ENCODE data around the gene APC2. TPM values are rescaled to one million over a fixed set of nuclear protein-coding genes. Genes with fewer than 3 reads are reported as not detected.
A peak's percentile ranks its signal among the peaks of the same experiment; 100 is the strongest.

Gene APC2
- total and polyA plus RNA-seq, 7 donors: under 0.01 to 2.0 (median 1.1) TPM; not detected in 2

DNA sequence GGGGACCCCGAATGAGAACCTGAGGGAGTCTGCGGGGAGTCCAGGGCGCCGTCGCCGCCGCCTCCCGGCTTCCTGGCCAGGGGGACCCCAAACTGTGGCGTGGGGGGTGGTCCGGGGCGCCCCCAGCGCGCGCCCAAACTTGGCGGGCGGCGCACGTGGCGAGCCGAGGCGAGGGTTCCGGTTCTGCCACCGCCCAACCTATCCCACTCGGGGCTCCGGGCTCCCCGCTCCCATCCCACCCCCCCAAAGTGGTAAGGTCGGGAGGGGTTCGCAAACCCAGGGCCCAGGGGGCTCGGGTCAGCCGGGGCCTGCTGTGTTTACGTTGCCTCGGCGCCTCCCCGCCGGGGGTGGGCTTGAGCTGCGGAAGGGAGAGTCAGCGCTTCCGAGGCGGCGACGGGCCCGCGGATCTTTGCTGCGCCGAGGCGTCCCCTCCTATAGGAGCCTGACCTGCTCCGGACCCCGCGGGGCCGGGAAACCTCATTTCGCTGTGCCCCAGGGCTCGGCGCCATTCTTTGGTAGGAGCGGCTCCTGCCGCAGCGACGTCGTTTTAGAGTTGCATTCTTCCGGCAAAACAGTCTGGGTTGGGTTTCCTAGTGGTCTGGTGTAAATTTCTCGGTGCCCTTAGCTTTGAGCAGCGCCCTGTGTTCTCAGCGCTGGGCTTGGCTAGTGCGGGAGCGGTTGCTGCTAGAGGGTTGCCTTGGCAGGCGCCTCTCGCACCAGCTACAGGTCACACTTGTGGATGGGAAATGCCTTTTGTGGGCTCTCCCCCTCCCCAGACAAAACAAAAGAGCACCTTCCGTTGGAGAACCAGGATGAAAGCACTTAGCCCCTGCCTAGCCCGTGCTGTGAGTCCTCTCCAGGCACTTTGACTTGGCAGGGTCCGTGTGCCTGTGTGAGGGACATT lies 41.4 kb upstream of the APC2 start:
- DNase-seq: peak; percentile 77
- intact Hi-C loops (cut with DNase I): loop anchor here (5.0 kb wide), 2 partner anchors 51 to 131 kb away; partner anchors contain the start of gene FAM174C
- 0 to 1% methylated on average over 69 of the region's 69 CpGs for WGBS, 2 donors

DNA sequence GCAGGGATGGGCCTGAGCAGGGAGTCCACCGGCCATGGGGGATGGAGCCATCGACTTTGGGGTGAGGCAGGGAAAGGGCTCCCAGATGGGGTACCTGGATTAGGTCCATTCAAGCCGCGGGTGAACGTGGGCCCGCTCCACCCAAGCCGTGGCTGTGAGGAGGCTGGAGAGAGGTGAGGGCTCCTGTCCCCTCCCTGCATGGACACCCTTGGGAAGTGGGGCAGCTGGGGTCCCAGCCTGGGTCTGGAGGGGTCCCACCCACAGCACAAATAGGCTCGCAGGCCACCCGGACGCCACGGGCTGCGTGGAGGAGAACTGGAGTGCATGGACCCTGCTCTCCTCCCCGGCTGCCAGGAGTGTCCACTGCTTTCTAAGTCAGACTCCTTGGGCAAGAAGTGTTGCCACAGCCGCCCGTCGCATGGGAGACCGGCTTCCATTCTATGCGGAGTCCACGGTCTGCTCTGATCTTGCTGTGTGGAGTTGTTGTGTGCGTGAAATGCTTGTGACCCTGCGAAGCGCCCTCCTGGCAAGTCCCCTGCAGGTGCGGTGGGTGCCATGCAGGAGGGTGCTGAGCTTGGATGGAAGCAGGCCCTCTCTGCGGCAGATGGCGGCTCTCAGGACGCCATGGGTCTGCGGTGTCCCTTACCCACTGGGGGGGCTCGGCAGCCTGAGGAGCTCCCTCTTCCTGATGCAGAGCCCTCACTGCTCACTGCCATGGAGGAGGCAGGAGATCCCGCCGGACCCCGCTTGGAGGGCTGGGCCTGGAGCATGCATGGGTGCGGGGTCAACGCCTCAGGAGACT lies 40.5 kb upstream of the APC2 start:
- Histone ChIP-seq H3K4me1 (peaks cover 4 to 61% (median 53%) of the 10 kb centered on the region in 4 donors), H3K27ac (peak overlapping the region; percentile 91 to 98 (median 94)), H3K9me3 (no peaks in the 10 kb centered on the region), H3K27me3 (no peaks in the 10 kb centered on the region), H3K36me3 (peaks cover 0 to 11% (median 4%) of the 10 kb centered on the region in 4 donors), H3K4me3 (peak overlapping the region; percentile 93 to 99 (median 94))
- WGBS, 2 donors: 51 to 66% methylated on average over 33 of the region's 33 CpGs
- DNase-seq: no peak
- intact Hi-C loops (cut with DNase I): loop anchor here (5.0 kb wide), 2 partner anchors 52 to 132 kb away; partner anchors contain the start of gene FAM174C
- TF ChIP-seq POLR2AphosphoS5 (IDR thresholded peaks at IDR 0.05): no peak
- TF ChIP-seq POLR2A (IDR thresholded peaks at IDR 0.05): no peak
- no peak for TF ChIP-seq EP300 (IDR thresholded peaks at IDR 0.05)
- TF ChIP-seq, protein P1, sequence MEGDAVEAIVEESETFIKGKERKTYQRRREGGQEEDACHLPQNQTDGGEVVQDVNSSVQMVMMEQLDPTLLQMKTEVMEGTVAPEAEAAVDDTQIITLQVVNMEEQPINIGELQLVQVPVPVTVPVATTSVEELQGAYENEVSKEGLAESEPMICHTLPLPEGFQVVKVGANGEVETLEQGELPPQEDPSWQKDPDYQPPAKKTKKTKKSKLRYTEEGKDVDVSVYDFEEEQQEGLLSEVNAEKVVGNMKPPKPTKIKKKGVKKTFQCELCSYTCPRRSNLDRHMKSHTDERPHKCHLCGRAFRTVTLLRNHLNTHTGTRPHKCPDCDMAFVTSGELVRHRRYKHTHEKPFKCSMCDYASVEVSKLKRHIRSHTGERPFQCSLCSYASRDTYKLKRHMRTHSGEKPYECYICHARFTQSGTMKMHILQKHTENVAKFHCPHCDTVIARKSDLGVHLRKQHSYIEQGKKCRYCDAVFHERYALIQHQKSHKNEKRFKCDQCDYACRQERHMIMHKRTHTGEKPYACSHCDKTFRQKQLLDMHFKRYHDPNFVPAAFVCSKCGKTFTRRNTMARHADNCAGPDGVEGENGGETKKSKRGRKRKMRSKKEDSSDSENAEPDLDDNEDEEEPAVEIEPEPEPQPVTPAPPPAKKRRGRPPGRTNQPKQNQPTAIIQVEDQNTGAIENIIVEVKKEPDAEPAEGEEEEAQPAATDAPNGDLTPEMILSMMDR (IDR thresholded peaks at IDR 0.05): no peak

More for the DNA sequence above, 41.4 kb upstream of the APC2 start:
- TF ChIP-seq POLR2AphosphoS5 (IDR thresholded peaks at IDR 0.05) (peak in 1 of 4 donors; percentile 41), POLR2A (IDR thresholded peaks at IDR 0.05) (no peak)
- TF ChIP-seq, protein P1 (IDR thresholded peaks at IDR 0.05): no peak
- no peaks in the 10 kb centered on the region for H3K9me3 ChIP-seq
- no peaks in the 10 kb centered on the region for H3K27me3 ChIP-seq
- H3K4me3 ChIP-seq: peak overlapping the region; percentile 93 to 99 (median 94)
- peaks cover 4 to 56% (median 53%) of the 10 kb centered on the region in 4 donors for H3K4me1 ChIP-seq
- peaks cover 0 to 10% (median 4%) of the 10 kb centered on the region in 4 donors for H3K36me3 ChIP-seq
- peak overlapping the region; percentile 91 to 98 (median 94) for H3K27ac ChIP-seq

DNA sequence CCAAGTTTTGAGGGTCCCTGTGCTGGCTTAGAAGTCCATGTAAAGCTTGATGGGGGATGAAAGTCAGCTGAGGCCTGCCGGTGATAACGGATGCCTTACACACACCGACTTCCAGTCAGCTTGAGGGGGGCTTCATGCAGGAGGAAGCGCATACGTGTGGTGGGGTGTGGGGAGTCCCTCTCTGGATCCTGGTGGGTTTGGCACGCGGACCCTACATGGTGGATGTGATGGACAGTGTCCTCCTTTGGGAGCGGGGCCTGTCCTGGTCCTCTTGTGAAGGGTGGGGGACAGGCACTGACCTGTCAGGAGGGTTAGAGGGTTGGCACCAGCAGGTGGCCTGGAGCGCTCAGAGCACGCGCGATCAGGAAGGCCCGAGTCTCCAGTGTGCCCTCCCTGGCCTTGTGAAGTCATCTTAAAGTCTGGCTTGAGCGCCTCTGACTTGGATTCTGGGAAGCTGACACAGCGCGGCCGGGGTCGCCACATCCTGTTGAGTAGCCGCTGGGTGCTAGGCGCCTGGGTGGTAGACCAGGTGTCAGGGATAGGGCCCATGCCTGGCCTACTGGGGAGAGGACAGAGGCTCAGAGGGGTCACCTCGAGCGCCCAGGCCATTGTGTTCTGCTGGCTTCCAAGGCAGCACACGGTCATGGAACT lies 39.7 kb upstream of the APC2 start:
- Histone ChIP-seq H3K9me3 (no peaks in the 10 kb centered on the region), H3K27me3 (no peaks in the 10 kb centered on the region), H3K36me3 (peaks cover 0 to 11% (median 4%) of the 10 kb centered on the region in 4 donors), H3K4me1 (peaks cover 4 to 68% (median 60%) of the 10 kb centered on the region in 4 donors), H3K27ac (peak overlapping the region in 2 of 4 donors; percentile 50 to 54), H3K4me3 (peak overlapping the region in 2 of 4 donors; percentile 93)
- no peak for DNase-seq
- WGBS, 2 donors: 77 to 83% methylated on average over 23 of the region's 23 CpGs
- TF ChIP-seq POLR2AphosphoS5 (IDR thresholded peaks at IDR 0.05) (peak in 2 of 4 donors; percentile 18 to 45), POLR2A (IDR thresholded peaks at IDR 0.05) (no peak)
- intact Hi-C loops (cut with DNase I): no loop called here

DNA sequence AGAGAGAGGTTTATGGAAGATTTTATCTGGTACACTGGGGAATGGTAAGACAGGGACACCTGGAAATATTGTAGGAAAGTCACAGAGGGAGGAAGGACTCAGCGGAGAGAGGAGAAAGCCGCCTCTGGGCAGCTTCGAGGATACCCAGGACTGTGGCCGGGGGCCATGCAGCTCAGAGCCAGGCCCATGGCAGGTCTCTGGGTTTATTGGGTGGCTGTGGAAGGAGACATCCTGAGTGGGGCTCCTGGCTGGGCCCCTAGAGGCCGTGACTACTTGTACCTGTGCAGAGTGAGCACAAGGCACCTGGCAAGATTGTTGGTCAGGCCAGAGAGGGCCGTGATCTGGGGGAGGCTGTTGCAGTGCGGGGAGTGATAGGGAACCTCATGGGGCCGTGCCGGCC lies 39.1 kb upstream of the APC2 start:
- Histone ChIP-seq H3K4me1 (peaks cover 4 to 73% (median 65%) of the 10 kb centered on the region in 4 donors), H3K9me3 (no peaks in the 10 kb centered on the region), H3K27ac (peak overlapping the region; percentile 2 to 54 (median 30)), H3K4me3 (no peak overlapping the region), H3K27me3 (no peaks in the 10 kb centered on the region), H3K36me3 (peaks cover 0 to 11% (median 4%) of the 10 kb centered on the region in 4 donors)
- WGBS, 2 donors: 68 to 78% methylated on average over 9 of the region's 9 CpGs
- intact Hi-C loops (cut with DNase I): no loop called here
- no peak for DNase-seq
- no peak for TF ChIP-seq POLR2A (IDR thresholded peaks at IDR 0.05)
- TF ChIP-seq EP300 (IDR thresholded peaks at IDR 0.05): no peak
- TF ChIP-seq POLR2AphosphoS5 (IDR thresholded peaks at IDR 0.05): no peak
- TF ChIP-seq, protein P1 (IDR thresholded peaks at IDR 0.05): no peak

All from sigmoid colon (tissue), 7 donors.